OCI-LY1 (cell line): Measurements from ENCODE around the gene LMOD3.

Experiments used
- H2AFZ ChIP-seq: fragments of 200-600 bp; sonication (generic), shearing (Covaris generic); 2 replicates; pipeline ENCODE4 v1.6.0; 2014; ENCODE audit warnings: antibody characterized with exemption, mild to moderate bottlenecking, low read length
- H3F3A ChIP-seq: fragments of 200-600 bp; sonication (generic), shearing (Covaris generic); 2 replicates; pipeline ENCODE4 v1.6.0; 2014; ENCODE audit warnings: mild to moderate bottlenecking, antibody characterized with exemption, low read length, moderate library complexity; ENCODE audit not compliant: insufficient read depth
- H3K27ac ChIP-seq: fragments of 200-600 bp; sonication (generic); 2 replicates; pipeline ENCODE4 v1.5.1; 2014; ENCODE audit warnings: low read length, mixed run types, mild to moderate bottlenecking, low read depth; ENCODE audit not compliant: poor library complexity, severe bottlenecking
- H3K27me3 ChIP-seq: fragments of 200-600 bp; sonication (generic); 2 replicates; pipeline ENCODE4 v1.6.0; 2014; ENCODE audit warnings: antibody characterized with exemption, mild to moderate bottlenecking, low read length, moderate library complexity; ENCODE audit not compliant: insufficient read depth
- H3K36me3 ChIP-seq: fragments of 200-600 bp; sonication (generic); 2 replicates; pipeline ENCODE4 v1.6.1; 2014; ENCODE audit warnings: mild to moderate bottlenecking, antibody characterized with exemption, low read length, moderate library complexity, mixed read lengths; ENCODE audit not compliant: insufficient read depth
- H3K4me1 ChIP-seq: fragments of 200-600 bp; sonication (generic); 2 replicates; pipeline ENCODE4 v1.5.1; 2014; ENCODE audit warnings: mild to moderate bottlenecking, low read length, moderate library complexity; ENCODE audit not compliant: insufficient read depth, severe bottlenecking
- H3K4me2 ChIP-seq: fragments of 200-600 bp; sonication (generic), shearing (Covaris generic); 2 replicates; pipeline ENCODE4 v1.6.1; 2014; ENCODE audit warnings: low read length
- H3K4me3 ChIP-seq: fragments of 200-600 bp; sonication (generic); 2 replicates; pipeline ENCODE4 v1.5.1; 2014; ENCODE audit warnings: low read length, low read depth, mild to moderate bottlenecking, mixed read lengths; ENCODE audit not compliant: poor library complexity, severe bottlenecking
- H3K79me2 ChIP-seq: fragments of 200-600 bp; shearing (Covaris generic); 2 replicates; pipeline ENCODE4 v1.6.1; 2016; ENCODE audit warnings: mixed run types, low read length, mixed read lengths; ENCODE audit not compliant: insufficient read depth
- H3K9ac ChIP-seq: fragments of 200-600 bp; sonication (generic), shearing (Covaris generic); 2 replicates; pipeline ENCODE4 v1.6.1; 2014; ENCODE audit warnings: mild to moderate bottlenecking, low read length, mixed read lengths
- H3K9me2 ChIP-seq: fragments of 200-600 bp; sonication (generic), shearing (Covaris generic); 2 replicates; pipeline ENCODE4 v1.6.1; 2014; ENCODE audit warnings: low read depth, mild to moderate bottlenecking, low read length, mixed read lengths
- H3K9me3 ChIP-seq: fragments of 200-600 bp; shearing (Covaris generic); 2 replicates; pipeline ENCODE4 v1.6.1; 2014; ENCODE audit warnings: low read length, mixed read lengths
- H4K20me1 ChIP-seq: fragments of 200-600 bp; sonication (generic), shearing (Covaris generic); 2 replicates; pipeline ENCODE4 v1.6.0; 2016; ENCODE audit warnings: mild to moderate bottlenecking, low read length; ENCODE audit not compliant: insufficient read depth
- EZH2 ChIP-seq: fragments of 200-600 bp; sonication (generic), shearing (Covaris generic); IDR thresholded peaks from 2 replicates; pipeline ENCODE4 v1.8.0; 2017; ENCODE audit warnings: borderline replicate concordance, mixed run types, mild to moderate bottlenecking, antibody characterized with exemption, low read length, moderate library complexity, mixed read lengths
- TF ChIP-seq, protein P1 (sequence below): fragments of 200-600 bp; sonication (generic), shearing (Covaris generic); IDR thresholded peaks from 2 replicates; pipeline ENCODE4 v1.5.1; 2017; ENCODE audit warnings: mild to moderate bottlenecking, antibody characterized with exemption, low read length, moderate library complexity, mixed read lengths

Gene LMOD3

DNA sequence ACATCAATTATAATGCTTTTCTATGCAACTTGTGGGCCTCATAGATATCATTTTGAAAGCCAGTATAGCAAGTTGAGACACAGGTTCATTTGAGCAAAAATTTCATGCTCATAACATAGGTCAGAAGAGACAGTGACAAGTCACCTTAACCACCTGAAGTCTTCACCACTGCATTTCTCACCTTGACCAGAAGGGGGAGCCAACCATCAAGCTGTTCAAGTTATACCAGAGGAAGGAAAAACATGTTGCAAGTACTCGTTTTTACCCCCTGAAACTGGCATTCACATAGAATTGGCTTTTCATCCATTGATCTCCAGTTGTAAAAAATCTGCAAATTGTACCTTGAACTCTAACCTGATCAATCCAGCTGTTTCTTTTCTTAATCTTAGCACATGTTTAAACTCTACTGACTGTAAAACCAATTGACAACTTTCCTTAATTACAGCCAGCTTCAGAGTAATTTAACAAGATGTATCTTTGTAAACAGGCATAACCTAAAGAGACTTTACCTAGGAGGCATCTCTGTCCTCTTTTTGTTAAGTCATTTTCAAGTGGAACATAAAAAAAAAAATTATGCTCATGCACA, 1.4 kb downstream of the LMOD3 start:
- H3K4me2 ChIP-seq: no peak overlapping the region
- no peaks in the 10 kb centered on the region for H3K36me3 ChIP-seq
- H4K20me1 ChIP-seq: no peaks in the 10 kb centered on the region
- TF ChIP-seq, protein P1, sequence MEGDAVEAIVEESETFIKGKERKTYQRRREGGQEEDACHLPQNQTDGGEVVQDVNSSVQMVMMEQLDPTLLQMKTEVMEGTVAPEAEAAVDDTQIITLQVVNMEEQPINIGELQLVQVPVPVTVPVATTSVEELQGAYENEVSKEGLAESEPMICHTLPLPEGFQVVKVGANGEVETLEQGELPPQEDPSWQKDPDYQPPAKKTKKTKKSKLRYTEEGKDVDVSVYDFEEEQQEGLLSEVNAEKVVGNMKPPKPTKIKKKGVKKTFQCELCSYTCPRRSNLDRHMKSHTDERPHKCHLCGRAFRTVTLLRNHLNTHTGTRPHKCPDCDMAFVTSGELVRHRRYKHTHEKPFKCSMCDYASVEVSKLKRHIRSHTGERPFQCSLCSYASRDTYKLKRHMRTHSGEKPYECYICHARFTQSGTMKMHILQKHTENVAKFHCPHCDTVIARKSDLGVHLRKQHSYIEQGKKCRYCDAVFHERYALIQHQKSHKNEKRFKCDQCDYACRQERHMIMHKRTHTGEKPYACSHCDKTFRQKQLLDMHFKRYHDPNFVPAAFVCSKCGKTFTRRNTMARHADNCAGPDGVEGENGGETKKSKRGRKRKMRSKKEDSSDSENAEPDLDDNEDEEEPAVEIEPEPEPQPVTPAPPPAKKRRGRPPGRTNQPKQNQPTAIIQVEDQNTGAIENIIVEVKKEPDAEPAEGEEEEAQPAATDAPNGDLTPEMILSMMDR: peak; percentile 86
- TF ChIP-seq EZH2: no peak
- no peaks in the 10 kb centered on the region for H3K9me3 ChIP-seq
- no peaks in the 10 kb centered on the region for H3K4me1 ChIP-seq
- no peaks in the 10 kb centered on the region for H3K27me3 ChIP-seq
- H3K9ac ChIP-seq: no peak overlapping the region
- H3K27ac ChIP-seq: no peak overlapping the region
- no peaks in the 10 kb centered on the region for H3K79me2 ChIP-seq
- H2AFZ ChIP-seq: no peak overlapping the region
- H3K9me2 ChIP-seq: no peaks in the 10 kb centered on the region
- no peak overlapping the region for H3K4me3 ChIP-seq
- H3F3A ChIP-seq: no peaks in the 10 kb centered on the region

DNA sequence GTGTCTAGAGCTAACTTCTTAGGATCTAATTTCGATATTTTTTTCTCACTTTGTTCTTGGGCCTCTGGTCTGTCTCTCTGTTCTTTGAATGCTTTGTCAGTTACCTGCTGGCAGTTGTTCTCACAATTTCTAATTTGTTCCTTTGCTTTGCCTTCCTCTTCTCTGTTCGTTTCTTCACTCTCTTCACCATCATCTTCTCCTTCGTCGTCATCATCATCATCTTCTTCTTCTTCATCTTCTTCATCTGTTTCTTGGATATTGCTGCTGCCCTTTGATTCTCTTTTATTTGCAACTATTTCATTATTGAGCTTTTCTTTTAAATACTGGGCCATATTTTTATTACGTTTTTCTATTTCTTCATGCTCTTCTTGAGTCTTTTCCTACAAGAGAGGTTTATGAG, 2.7 kb downstream of the LMOD3 start:
- H3K9me2 ChIP-seq: no peaks in the 10 kb centered on the region

DNA sequence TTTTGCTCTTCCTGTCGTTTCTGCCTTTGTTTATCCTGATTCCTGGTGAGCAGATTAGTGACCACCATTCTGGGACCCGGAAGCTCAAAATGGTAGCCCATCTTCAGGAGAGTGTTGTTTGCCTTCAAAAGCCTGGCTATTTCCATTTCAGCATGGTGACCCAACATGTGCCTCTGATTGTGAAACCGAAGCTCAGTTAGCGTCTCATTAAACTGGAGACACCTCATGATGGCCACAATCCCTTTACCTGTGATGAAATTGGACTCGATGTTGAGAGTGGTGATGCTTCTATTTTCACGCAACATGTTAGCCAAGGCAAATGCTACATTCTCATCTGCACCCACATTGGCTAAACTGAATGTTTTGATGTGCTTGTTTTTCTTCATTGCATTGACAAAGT, 3.3 kb downstream of the LMOD3 start:
- H4K20me1 ChIP-seq: no peaks in the 10 kb centered on the region
- H3K9me3 ChIP-seq: no peaks in the 10 kb centered on the region
- no peaks in the 10 kb centered on the region for H3F3A ChIP-seq
- no peak overlapping the region for H3K4me3 ChIP-seq
- no peaks in the 10 kb centered on the region for H3K4me1 ChIP-seq
- H2AFZ ChIP-seq: no peak overlapping the region
- H3K79me2 ChIP-seq: no peaks in the 10 kb centered on the region
- no peak overlapping the region for H3K4me2 ChIP-seq
- H3K27ac ChIP-seq: no peak overlapping the region
- no peak overlapping the region for H3K9ac ChIP-seq
- H3K36me3 ChIP-seq: no peaks in the 10 kb centered on the region
- H3K9me2 ChIP-seq: no peaks in the 10 kb centered on the region
- no peak for TF ChIP-seq EZH2
- TF ChIP-seq, protein P1: no peak
- H3K27me3 ChIP-seq: no peaks in the 10 kb centered on the region

More for the DNA sequence above, 2.7 kb downstream of the LMOD3 start:
- TF ChIP-seq, protein P1: no peak
- TF ChIP-seq EZH2: no peak
- Histone ChIP-seq H3K27me3 (no peaks in the 10 kb centered on the region), H3K4me2 (no peak overlapping the region), H2AFZ (no peak overlapping the region), H3K9ac (no peak overlapping the region), H4K20me1 (no peaks in the 10 kb centered on the region), H3K4me3 (no peak overlapping the region), H3F3A (no peaks in the 10 kb centered on the region), H3K9me3 (no peaks in the 10 kb centered on the region), H3K27ac (no peak overlapping the region), H3K79me2 (no peaks in the 10 kb centered on the region), H3K4me1 (no peaks in the 10 kb centered on the region), H3K36me3 (no peaks in the 10 kb centered on the region)
